HG03460 (cell line): ENCODE results near the gene SCAND1.
"Not testable (repeated sequence)": the region's sequence is repeated elsewhere in the genome, so short reads cannot be mapped to it uniquely, and the experiment has no call there.

Source experiments
- ATAC-seq: cut with Tn5 transposase; IDR thresholded peaks from one replicate; pipeline ENCODE4 v1.9.1; 2021; ENCODE audit not compliant: unreplicated experiment

The SCAND1 gene

DNA sequence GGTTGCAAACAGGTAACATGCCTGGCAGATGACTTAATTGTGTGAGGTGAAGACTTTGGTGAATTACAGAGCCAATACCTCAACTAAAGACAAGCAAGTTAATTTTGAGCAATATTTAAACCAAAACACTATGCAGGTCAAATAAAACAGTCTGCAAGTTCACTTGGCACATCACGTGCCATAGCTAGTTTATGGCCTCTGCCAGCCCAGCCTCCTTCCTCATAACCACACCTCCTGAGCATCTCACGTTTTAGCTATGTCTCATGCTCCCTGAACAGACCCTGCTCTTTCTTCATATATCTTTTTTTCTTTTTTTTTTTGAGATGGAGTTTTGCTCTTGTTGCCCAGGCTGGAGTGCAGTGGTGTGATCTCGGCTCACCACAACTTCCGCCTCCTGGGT is 9.6 kb upstream of the SCAND1 start:
- no peak for ATAC-seq

DNA sequence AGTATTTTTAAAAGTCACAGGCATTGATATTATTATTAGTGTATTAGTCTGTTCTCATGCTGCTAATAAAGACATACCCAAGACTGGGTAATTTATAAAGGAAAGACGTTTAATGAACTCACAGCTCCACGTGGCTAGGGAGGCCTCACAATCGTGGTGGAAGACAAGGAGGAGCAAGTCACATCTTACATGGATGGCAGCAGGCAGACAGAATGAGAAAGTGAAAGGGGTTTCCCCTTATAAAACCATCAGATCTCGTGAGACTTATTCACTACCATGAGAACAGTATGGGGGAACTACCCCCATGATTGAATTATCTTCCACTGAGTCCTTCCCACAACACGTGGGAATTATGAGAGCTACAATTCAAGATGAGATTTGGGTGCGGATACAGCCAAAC is 5.0 kb upstream of the SCAND1 start:
- ATAC-seq = not testable (repeated sequence)

DNA sequence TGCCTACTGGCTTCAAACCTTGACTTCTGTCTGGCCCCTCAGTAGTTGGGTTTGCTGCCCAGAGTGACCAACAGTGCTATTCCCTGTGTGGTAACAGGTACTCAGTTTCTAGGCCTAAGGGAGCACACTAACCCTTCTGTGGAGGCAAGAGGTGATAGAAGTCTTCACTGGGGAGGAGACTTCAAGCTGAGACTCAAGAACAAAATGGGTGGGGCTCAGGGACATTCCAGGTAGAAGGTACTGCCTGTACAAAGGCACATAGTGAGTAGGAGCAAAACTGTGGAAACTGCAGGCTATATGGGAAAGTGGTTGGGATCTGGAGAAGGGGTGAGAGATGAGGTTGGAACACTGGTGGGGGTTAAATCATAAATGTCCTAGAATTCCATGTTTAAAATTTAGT is 2.3 kb upstream of the SCAND1 start:
- no peak for ATAC-seq

DNA sequence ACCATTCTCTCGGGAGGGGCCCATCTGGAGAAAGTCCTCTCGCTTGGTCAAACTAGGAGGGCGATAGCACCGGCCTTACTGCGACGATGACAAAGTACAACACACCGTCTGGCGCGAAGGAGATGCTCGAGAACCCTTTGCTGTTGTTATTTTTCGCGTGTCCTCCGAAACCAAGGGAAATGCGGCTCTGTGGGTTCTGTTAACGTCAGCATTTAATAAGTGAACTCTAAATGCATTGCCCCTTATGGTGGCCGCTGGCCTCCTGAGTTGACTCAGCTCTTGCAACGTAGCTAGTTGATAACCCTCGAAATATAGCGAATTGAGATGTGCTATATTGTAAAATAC is 577 bp upstream of the SCAND1 start:
- peak; percentile 9 for ATAC-seq

DNA sequence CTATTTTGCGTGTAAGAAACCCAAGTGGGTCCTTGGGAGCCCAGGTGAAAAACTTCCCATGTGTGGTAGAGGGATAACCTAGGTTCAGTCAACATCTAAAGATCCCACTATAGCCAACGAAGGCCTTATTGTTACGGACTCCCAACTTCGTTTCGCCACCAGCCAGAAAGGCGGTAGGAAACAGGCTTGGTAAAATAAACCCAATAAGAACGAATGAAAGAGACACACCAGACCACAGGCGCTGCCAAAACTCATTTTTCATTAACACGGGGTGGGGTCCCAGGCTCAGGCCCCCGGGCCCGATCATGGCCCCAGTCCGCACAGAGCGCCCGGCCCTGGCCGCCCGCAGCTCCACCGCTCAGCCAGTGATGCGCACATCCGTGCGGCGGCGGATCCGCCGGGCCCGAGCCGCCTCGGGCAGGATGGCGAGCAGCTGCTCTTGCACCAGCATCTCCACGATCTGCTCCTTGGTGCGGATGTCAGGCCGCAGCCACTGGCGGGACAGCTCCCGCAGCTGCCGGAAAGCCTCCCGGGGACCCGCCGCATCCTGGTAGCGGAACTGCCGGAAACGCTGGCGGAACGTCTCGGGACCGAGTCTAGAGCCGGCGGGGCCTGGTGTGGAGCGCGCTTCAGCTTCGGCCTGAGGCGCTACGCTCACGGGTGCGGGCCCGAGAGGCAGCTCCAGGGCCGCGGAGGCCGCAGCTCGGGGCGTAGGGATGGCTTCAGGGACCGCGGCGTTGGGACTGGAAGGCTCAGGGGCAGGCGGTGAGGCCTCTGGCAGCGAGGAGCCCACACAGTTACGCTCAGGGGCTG is 709 bp downstream of the SCAND1 start:
- ATAC-seq = peak; percentile 20

DNA sequence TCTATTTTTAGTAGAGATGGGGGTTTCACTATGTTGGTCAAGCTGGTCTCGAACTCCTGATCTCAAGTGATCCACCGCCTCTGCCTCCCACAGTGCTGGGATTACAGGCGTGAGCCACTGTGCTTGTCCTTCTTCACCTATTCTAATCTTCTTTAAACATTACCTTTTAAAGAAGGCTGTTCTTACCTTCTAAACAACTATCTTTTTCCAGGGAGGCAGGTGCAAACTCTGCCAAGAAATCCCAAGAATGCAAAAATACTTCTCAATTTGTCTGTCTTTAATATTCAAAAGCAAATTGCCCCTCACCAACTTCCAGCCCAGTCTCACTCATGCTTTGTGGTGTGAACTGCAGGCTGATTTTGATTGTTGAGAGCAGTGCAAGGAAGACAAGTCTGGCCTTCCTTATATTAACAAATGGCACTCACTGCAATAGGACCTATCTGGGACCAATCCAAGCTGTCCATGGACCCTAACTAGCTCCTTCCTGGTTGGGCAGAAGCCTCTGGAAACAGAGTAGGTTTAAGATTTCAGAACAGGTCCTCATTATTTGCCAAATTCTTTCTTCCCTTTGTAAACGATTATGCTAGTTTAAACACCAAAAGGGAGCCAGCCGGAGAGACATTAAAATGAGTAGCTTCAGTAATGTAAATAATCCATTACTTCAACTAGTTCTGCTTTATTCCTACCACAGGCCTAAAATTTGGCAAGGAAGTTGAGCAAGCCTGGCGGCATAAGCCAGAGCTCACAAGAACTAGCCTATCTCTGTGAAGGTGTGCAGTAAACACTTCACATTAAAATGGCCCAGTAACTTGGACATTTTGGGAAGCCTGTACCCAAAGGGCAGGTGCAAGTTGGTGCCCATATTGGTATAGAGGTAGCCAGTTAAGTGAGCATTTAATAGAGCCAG is 1.6 kb downstream of the SCAND1 start:
- ATAC-seq = no peak

DNA sequence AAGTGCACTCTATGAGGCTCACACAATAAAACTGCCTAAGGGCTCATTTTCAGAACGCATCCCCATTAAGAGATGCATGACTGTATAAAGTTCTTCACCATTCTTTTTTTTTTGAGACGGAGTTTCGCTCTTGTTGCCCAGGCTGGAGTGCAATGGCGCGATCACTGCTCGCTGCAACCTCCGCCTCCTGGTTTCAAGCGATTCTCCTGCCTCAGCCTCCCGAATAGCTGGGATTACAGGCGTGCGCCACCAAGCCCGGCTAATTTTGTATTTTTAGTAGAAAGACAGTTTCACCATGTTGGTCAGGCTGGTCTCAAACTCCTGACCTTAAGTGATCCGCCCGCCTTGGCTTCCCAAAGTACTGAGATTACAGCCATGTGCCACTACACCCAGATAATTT is 2.2 kb downstream of the SCAND1 start:
- not testable (repeated sequence) for ATAC-seq

DNA sequence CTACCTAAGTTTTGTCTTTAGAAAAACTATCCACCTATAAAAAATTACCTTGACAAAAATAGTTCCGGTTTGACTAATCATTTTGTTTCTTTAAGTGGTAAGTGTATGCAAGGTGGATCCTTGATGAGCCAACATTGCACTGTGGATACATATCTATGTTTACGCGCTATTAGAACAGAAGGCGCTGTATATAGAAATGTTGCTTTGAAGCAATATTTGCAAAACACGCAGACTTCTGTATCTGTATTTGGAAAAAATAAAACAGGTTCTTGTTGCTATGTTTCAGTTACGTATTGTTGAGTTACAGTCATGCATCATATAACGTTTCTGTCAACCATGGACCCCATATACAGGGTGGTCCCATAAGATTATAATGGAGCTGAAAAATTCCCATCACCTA is 4.2 kb downstream of the SCAND1 start:
- no peak for ATAC-seq

DNA sequence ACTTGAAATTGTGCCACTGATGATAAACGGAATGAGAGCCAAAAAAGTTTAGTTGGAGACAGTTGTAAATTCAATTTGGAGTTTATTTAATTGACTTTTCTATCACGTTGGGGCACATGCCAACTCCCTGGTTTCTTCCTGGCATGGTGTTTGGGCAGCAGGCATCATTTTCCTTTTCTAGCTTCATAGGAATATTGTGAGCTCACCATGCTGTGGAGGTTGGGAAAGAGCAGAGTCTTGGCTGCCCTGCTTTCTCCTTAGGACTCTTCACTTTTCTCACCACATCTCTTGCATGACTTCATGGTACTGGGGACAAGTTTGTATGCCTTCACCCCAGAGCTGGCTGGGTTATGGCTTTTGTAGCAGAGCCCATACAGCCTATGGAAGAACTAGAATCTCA is 6.4 kb downstream of the SCAND1 start:
- ATAC-seq = no peak

DNA sequence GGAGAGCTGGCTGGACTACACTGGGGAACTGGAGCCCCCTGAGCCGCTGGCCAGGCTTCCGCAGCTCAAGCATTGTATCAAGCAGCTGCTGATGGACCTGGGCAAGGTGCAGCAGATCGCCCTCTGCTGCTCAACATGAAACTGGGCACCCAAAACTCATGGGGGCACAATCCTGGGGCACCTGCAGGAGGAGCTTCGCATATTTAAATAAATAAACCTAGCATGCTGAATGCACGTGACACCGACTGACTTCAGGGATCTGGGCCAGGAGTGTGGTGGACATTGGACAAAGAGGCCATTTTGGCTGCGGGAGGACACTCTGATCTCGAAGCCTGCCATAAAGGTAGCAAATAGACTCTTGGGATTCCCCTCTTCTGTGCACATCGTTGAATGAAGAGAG is 6.8 kb downstream of the SCAND1 start:
- ATAC-seq = no peak

DNA sequence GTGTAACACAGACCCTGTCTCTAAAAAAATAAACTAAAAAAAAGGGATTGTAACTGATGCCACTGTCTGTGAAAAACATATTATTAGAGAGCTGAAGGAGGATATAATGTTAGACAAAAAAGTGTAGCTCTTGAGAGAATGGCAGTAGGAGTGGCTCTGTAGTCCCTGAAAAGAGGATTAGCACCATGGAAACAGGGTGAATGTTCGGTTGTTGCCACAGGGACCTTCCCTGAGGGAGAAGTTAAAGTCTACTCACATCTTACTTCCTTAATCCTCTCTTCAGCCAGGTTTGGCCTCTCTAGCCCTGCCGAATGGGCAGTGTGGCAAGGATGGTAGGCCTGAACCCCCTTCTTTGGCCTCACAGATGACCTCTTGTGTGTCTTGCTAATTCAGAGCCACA is 12.1 kb downstream of the SCAND1 start:
- ATAC-seq = no peak

DNA sequence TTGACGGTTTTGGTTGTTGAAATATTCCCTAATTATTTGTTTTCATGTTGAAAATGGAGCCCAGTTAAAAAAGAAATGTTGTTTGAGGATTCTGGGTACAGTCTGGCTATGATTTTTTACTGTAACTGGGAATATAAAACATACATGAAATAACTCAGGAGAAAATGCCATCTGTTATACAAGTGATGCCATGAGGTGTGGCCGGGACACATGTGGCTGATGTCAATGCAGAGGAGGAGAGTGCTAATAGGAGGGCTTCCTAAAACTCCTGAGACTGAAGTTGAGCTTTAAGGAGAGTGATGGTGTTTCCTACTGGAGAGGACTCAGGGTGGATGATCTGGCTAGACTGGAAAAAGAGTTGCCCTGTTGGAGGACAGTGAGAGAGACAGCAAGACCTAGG is 12.7 kb downstream of the SCAND1 start:
- no peak for ATAC-seq

DNA sequence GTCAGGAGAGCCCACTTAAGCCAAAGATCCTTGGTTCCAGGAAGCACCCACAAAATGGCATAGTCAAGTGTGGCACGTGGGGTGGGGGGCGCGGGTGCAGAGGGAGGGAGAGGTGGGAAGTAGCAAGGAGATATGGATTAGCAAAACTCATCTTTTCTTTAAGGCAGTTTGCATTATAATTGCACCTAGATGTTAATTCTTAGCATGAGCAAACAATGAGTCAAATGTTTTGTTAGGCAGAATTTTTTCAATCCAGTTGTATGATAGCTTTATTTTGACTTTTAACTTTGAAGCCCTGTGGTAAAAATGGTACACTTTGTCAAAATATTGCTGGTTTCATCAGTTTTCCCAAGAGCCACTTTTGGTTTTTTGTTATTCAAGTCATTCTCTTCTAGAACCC is 15.0 kb downstream of the SCAND1 start:
- ATAC-seq = no peak

DNA sequence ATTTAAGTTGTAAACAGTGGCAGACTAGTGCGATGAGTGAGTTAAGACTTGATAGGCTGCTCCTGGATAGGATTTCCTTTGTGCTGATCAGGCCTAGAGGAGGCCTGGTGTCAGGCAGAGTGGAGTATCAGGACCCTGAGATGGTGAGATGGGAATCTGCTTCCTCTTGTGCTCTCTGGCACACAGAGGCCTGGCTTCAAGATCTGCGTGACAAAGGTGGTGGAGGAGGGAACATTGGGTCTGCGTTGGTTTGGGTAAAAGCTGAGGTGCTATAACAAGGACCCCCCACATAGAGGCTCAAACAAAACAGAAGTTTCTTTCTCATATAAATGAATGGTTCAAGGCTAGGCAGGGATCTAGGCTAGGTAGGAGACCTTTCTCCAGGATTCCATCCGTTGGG is 20.3 kb downstream of the SCAND1 start:
- no peak for ATAC-seq

DNA sequence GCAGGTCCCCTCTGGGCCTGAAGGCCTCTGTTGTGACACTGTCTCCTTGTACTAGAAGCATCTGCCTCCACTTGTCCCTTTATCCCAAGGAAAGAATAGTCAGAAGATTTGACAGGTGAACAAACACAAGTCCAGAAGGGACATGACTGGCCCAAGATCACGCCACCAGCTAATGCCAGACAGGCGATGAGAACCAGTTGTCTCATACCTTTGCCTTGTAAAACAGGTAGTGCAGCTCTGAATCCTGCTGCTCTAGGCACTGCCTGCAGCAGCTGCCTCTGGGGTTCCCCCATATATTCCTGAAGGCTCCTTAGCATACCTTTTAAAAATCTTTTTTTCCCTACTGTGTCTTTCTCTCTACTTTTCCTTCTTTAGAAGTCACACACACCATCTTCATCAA is 25.0 kb downstream of the SCAND1 start:
- ATAC-seq = no peak

DNA sequence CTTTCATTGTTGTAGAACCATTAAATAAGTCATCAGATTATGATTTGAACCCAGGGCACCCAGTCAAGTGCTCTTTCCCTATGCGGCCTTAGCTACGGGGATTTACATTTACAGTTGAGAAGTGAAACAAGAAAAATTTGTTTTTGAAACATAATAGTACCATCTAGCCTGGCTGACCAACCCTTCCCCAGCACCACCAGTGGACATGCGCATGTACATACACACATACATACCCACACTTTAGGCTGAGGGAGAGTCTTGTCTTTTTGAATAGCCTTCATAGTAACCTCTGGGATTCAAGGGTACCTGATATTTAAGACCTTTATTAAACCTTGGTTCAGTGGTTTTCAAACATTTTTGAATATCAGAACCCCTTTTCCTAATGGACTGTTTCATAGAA is 33.8 kb downstream of the SCAND1 start:
- no peak for ATAC-seq

DNA sequence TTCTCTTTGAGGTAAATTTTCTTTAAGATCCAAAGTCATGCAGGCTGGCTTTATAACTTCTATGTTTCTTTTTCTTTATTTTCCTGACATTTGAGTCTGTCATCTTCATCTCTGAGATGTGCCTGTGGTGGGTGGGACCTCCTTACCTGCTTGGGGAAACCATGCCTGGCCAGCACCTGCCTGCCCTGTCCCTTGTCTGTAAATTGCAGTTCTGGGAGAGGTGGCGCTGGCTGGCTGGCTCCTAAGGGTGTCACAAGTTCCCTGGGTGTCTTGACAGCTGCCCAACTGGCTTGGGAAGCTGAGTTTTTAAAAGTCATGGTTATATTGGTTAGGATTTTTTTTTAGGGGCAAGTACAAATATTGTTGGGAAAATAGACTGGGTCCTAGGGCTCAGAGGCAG is 36.3 kb downstream of the SCAND1 start:
- no peak for ATAC-seq

DNA sequence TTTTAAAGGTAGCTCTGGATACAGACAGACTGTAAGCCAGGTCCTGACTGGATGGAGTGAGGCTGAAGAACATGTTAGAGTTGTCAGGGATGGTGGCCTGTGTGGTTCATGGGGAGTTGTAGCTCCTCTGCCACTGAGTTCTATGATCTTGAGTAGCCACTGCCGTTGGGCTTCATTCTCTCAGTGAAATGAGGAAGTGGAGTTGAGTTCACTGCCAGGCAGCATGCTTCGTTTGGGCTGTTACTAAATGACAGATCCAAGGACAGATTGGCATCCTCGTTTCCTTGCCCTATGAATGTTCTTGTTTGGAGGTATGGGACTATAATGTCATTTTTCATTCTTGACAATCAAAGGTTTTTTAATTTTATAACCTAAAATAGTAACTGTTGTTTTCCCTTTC is 37.2 kb downstream of the SCAND1 start:
- ATAC-seq = no peak

DNA sequence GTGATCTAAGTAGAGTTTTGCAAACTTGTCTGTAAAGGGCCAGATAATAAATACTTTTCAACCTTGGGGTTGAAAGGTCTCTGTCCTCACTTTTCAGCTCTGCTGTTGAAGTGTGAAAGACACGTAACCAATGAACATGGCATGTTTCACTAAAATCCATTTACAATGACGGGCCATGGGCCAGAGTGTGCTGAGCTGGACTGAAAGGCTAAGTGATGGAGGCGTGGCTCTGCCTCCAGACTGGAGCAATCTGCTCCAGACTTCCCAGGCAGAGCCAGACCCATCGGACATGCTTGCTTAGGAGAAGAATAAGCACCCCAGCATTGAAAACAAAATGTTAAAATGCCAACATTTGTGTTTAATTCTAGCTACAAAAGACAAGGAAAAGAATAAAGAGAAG is 41.4 kb downstream of the SCAND1 start:
- no peak for ATAC-seq

DNA sequence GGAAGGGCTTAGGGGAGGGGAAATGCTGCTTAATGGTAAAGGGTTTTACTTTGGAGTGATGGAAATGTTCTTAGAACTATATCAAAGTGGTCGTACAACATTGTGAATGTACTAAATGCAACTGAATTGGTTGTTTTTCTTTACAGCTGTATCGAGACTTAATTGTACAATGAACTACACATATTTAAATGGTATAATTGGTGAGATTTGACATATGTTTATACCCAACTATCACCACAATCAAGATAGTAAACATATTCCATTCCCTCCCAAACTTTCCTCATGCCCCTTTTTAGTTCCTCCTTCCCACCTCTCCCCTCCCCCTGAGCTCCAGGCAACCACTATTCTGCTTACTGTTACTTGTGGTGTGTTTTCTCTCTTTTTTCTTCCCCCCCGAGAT is 44.0 kb downstream of the SCAND1 start:
- ATAC-seq = no peak

DNA sequence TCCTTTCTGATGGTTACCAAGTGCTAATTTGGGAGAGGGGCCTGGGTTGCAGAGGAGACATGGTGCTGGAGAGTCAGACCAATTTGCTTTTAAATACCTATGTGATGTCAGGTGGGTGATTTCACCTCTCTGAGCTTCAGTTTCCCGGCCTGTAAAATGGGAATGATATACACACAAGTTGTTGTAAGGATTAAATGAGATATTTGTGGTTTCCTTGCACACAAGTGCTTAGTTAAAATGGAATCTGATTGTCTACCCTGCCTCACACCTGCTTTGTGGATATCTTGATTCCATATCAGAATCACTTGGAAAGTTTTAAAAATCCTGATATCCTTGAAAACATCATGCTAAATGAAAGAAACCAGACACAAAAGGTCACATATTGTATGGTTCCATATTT is 44.5 kb downstream of the SCAND1 start:
- ATAC-seq = no peak

DNA sequence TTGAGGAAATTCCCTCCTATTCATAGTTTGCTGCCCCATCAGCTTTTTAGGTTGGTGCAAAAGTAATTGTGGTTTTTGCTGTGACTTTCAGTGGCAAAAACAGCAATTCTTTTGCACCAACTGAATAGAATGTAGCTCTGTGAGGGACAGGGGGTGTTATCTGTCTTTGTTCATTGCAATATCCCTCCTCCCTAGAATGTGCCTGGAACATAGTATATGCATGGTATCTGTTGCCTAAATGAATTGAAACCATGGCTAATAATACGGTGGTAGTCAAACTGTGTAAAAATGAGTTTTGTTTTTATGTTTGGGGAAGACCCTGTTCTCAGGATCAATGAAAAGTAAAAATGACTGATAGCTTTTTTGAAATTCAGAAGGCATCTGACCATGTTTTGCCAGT is 45.1 kb downstream of the SCAND1 start:
- no peak for ATAC-seq
